ENCODE measurements around the gene HELLS. TPM values are rescaled to one million over a fixed set of nuclear protein-coding genes. Genes with fewer than 3 reads are reported as not detected.
A peak's percentile ranks its signal among the peaks of the same experiment; 100 is the strongest.
"Not testable (repeated sequence)": the region's sequence is repeated elsewhere in the genome, so short reads cannot be mapped to it uniquely, and the experiment has no call there.

The HELLS gene
- total RNA-seq, 1 donor, result 5.8 TPM

DNA sequence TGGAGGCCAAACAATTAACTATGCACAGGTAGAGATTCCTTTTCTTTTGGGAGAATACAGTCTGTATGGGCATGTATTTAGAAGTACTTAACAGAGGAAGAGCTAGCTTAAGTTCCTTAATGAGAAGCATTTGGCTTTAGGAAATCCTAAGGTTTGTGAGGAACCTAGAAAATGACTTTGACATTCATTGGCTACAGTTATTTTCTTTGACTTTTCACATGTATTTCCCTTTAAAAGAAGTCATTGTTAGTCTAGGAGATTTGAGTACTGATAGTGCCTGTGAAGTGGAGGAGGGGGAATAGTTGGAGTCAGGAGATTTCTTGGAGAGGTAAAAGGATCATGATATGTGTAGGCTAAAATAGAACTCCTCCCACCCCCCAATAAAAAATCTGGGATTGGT lies 3.6 kb downstream of the HELLS start:
- Histone ChIP-seq H3K36me3 (ENCODE audit: insufficient read depth, low read length) (no peaks in the 10 kb centered on the region), H3K27me3 (ENCODE audit: insufficient read depth, low read length) (no peaks in the 10 kb centered on the region), H3K27ac (ENCODE audit: low read depth, low read length) (no peak overlapping the region), H2AFZ (ENCODE audit: low read length) (no peak overlapping the region), H3K4me1 (ENCODE audit: insufficient read depth, low read length) (peaks cover 17% of the 10 kb centered on the region), H3K4me3 (ENCODE audit: insufficient read depth, low read length) (no peak overlapping the region), H3K9me3 (ENCODE audit: low read depth, low read length) (no peaks in the 10 kb centered on the region), H3K4me2 (ENCODE audit: insufficient read depth, low read length) (no peak overlapping the region), H3K79me2 (ENCODE audit: insufficient read depth, low read length) (peaks cover 27% of the 10 kb centered on the region), H4K20me1 (ENCODE audit: insufficient read depth, low read length) (no peaks in the 10 kb centered on the region)
- no peak for DNase-seq (ENCODE audit: insufficient read length, low spot score, missing footprints)
- TF ChIP-seq, protein P1, sequence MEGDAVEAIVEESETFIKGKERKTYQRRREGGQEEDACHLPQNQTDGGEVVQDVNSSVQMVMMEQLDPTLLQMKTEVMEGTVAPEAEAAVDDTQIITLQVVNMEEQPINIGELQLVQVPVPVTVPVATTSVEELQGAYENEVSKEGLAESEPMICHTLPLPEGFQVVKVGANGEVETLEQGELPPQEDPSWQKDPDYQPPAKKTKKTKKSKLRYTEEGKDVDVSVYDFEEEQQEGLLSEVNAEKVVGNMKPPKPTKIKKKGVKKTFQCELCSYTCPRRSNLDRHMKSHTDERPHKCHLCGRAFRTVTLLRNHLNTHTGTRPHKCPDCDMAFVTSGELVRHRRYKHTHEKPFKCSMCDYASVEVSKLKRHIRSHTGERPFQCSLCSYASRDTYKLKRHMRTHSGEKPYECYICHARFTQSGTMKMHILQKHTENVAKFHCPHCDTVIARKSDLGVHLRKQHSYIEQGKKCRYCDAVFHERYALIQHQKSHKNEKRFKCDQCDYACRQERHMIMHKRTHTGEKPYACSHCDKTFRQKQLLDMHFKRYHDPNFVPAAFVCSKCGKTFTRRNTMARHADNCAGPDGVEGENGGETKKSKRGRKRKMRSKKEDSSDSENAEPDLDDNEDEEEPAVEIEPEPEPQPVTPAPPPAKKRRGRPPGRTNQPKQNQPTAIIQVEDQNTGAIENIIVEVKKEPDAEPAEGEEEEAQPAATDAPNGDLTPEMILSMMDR (IDR thresholded peaks at IDR 0.05; ENCODE audit: extremely low read depth, low read depth, low read length), result no peak

DNA sequence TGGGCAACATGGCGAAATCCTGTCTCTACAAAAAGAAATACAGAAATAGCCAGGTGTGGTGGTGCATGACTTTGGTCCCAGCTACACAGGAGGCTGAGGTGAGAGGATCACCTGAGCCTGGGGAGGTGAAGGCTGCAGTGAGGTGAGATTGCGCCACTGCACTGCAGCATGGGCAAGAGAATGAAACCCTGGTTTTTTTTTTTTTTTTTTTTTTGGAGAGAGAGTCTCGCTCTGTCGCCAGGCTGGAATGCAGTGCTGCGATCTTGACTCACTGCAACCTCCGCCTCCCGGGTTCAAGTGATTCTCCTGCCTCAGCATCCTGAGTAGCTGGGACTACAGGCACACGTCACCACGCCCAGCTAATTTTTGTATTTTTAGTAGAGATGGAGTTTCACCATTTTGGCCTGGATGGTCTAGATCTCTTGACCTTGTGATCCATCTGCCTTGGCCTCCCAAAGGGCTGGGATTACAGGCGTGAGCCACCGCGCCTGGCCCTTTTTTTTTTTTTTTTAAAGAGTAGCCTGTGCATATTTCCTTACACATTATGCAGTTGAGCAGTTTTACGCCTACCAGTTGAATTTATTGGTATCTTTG lies 22.2 kb downstream of the HELLS start:
- not testable (repeated sequence) for H3K79me2 ChIP-seq (ENCODE audit: insufficient read depth, low read length); H3K4me2 ChIP-seq (ENCODE audit: insufficient read depth, low read length); H3K27ac ChIP-seq (ENCODE audit: low read depth, low read length); H2AFZ ChIP-seq (ENCODE audit: low read length); H3K27me3 ChIP-seq (ENCODE audit: insufficient read depth, low read length); H3K36me3 ChIP-seq (ENCODE audit: insufficient read depth, low read length); H3K4me1 ChIP-seq (ENCODE audit: insufficient read depth, low read length); H4K20me1 ChIP-seq (ENCODE audit: insufficient read depth, low read length); H3K4me3 ChIP-seq (ENCODE audit: insufficient read depth, low read length); H3K9me3 ChIP-seq (ENCODE audit: low read depth, low read length); DNase-seq (ENCODE audit: insufficient read length, low spot score, missing footprints)

DNA sequence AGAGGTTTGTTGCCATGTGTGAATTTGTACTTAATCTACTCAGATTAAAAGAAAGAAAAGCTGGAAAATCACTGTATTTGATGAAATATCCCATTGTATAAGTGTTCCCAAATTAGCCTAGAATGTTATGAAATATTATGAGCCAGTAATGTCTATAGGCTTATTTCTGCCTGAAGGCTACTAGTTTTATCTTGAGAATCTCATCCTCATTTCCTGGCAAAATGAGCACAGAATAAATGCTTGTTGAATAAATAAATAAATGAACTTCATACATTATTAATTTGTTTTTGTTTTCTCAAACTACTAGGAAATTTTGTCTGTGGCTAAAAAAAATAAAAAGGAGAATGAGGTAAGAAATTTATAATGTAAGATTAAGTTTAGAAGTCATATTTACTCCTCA lies 25.5 kb downstream of the HELLS start:
- no peak for DNase-seq (ENCODE audit: insufficient read length, low spot score, missing footprints)

DNA sequence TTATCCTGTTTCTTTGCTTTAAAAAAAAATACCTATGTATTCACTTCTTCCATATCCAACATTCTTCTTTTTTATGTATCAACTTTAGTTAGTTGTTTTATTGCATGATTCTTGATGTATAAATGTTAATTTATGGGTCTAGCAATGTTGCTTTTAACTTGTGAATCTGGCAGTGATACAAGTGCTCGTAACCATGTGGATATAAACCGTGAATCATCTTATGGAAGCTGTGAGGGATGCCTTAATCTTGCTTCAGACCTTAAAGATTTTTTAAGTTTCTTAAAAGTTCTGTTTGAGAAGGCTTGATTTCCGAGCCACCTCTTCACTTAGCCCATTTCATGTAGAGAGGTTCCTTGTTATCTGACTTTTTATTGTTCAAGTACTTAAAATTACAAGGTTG lies 25.9 kb downstream of the HELLS start:
- peaks cover 3% of the 10 kb centered on the region for H3K4me1 ChIP-seq (ENCODE audit: insufficient read depth, low read length)
- H3K27ac ChIP-seq (ENCODE audit: low read depth, low read length), result no peak overlapping the region
- H3K79me2 ChIP-seq (ENCODE audit: insufficient read depth, low read length), result no peaks in the 10 kb centered on the region
- no peaks in the 10 kb centered on the region for H4K20me1 ChIP-seq (ENCODE audit: insufficient read depth, low read length)
- H3K4me3 ChIP-seq (ENCODE audit: insufficient read depth, low read length), result no peak overlapping the region
- DNase-seq (ENCODE audit: insufficient read length, low spot score, missing footprints), result peak; percentile 51
- TF ChIP-seq, protein P1 (IDR thresholded peaks at IDR 0.05; ENCODE audit: extremely low read depth, low read depth, low read length), result no peak
- H3K36me3 ChIP-seq (ENCODE audit: insufficient read depth, low read length), result peaks cover under 1% of the 10 kb centered on the region
- H3K27me3 ChIP-seq (ENCODE audit: insufficient read depth, low read length), result no peaks in the 10 kb centered on the region
- H3K9me3 ChIP-seq (ENCODE audit: low read depth, low read length), result no peaks in the 10 kb centered on the region
- H2AFZ ChIP-seq (ENCODE audit: low read length), result peak overlapping the region; percentile 11
- no peak overlapping the region for H3K4me2 ChIP-seq (ENCODE audit: insufficient read depth, low read length)

More for the DNA sequence above, 25.5 kb downstream of the HELLS start:
- Histone ChIP-seq H3K36me3 (ENCODE audit: insufficient read depth, low read length) (no peaks in the 10 kb centered on the region), H3K79me2 (ENCODE audit: insufficient read depth, low read length) (no peaks in the 10 kb centered on the region), H3K9me3 (ENCODE audit: low read depth, low read length) (no peaks in the 10 kb centered on the region), H3K27ac (ENCODE audit: low read depth, low read length) (peak overlapping the region; percentile 5), H3K4me1 (ENCODE audit: insufficient read depth, low read length) (peaks cover 3% of the 10 kb centered on the region), H3K4me2 (ENCODE audit: insufficient read depth, low read length) (no peak overlapping the region), H2AFZ (ENCODE audit: low read length) (peak overlapping the region; percentile 60), H4K20me1 (ENCODE audit: insufficient read depth, low read length) (no peaks in the 10 kb centered on the region), H3K27me3 (ENCODE audit: insufficient read depth, low read length) (no peaks in the 10 kb centered on the region), H3K4me3 (ENCODE audit: insufficient read depth, low read length) (no peak overlapping the region)
- TF ChIP-seq, protein P1 (IDR thresholded peaks at IDR 0.05; ENCODE audit: extremely low read depth, low read depth, low read length), result no peak
